Spleen (tissue), 7 donors: ENCODE results near the gene NTRK1.

Source experiments
- CTCF ChIP-seq, 11 experiments: fragments of 200-600 bp in 7 of 11; fragments of 450-650 bp in 4 of 11; sonication (generic) in 4 of 11; IDR thresholded peaks in 8 of 11; conservative IDR thresholded peaks in 3 of 11; 1 replicate in 7 of 11; 2 replicates in 4 of 11; pipeline versions ENCODE4 v1.4.0 to v1.8.0; 2016 to 2021; ENCODE audit warnings: antibody characterized with exemption in 11 of 11, inconsistent platforms in 4 of 11, mild to moderate bottlenecking in 1 of 11
- POLR2A ChIP-seq, 3 donors: fragments of 450-650 bp; IDR thresholded peaks; one replicate each; pipeline ENCODE4 v1.5.1; 2017; ENCODE audit warnings: antibody characterized with exemption in 3 of 3, mild to moderate bottlenecking in 1 of 3
- POLR2AphosphoS5 ChIP-seq, 3 donors: sonication (generic); formaldehyde crosslinking; IDR thresholded peaks; one replicate each; pipeline ENCODE4 v1.5.1; 2017; ENCODE audit warnings: antibody characterized with exemption in 3 of 3
- donor health status: DM: no; HTN: no; CAD: no; lungs with moderate emphysema.
- donor health status: DM: no; HTN: no; CAD: no.
- donor health status: DM: no; HTN: no; CAD: no.

GRCh38 chr1:156811168-156811567, 49.5 kb upstream of the NTRK1 start:
- no peak for TF ChIP-seq POLR2AphosphoS5 (IDR thresholded peaks at IDR 0.05)
- TF ChIP-seq CTCF (IDR thresholded peaks at IDR 0.05 in 8 of 11, conservative IDR thresholded peaks at IDR 0.05 in 3 of 11): no peak
- TF ChIP-seq POLR2A (IDR thresholded peaks at IDR 0.05): no peak
